T-helper 1 cell treated with Interleukin-12 subunit alpha and Interleukin-12 subunit beta and Interleukin-4 antibody, amounts not matched to agents 30 ng/mL and 1 ng/mL, for 36 hours (primary cell): Measurements from ENCODE around the gene FAM83D. TPM values are rescaled to one million over a fixed set of nuclear protein-coding genes. Genes with fewer than 3 reads are reported as not detected.

Experiments used
- intact Hi-C: fragments of 100-400 bp; cut with micrococcal nuclease; formaldehyde crosslinking; loops from one replicate; pipeline ENCODE4 v1.15.1; 2024
- total RNA-seq: library from RNA; stranded (reverse); gene quantifications from 2 replicates; pipeline ENCODE4 v1.2.3, GENCODE V29; 2022

FAM83D gene
- total RNA-seq, 1 donor from 2014 or later: 13.1 TPM

DNA sequence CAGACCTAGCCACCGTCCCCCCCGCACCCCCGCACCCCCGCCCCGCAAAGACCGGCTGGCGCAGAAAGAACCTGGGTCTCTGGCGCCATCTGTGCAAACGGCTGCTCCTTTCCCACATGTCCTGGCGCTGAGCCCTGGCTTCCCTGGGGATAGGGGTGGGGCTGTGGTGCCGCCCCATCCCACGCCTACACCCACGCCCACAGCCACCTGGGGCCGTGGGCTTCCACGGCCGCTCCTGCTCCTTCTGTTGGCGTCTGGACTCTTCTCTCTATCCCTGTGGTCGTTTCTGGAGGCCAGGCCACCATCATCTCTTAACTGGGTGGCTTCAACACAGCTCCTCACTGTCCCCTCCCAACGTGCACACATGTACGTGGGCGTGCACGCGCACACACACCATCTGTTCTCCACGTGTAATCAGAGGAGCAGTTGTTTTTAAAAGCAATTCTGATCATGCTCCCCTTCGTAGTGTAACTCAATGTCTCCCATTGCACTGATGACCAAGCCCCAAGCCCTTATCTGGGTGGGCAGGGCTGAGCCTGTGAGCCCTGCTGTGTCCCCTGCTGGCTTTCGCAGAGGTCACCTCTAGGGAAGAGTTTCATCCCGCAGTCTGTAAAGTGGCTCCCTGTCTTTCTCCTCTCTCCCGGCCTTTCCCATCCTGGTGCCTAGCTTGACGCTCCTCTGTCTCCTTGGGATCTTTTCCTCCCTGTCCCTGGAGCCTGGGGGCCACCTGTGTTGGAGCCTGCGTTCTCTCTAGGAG lies 31.9 kb upstream of the FAM83D start:
- intact Hi-C loops: loop anchor here (1.0 to 5.0 kb wide), 2 partner anchors 37 to 146 kb away; partner anchors contain the start of gene ACTR5

- intact Hi-C loops: no loop called here
Observed at GRCh38 chr20:38895098-38895949, 30.9 kb upstream of the FAM83D start.

GRCh38 chr20:38896009-38896594 lies 30.1 kb upstream of the FAM83D start:
- intact Hi-C loops: no loop called here

GRCh38 chr20:38897267-38897666 lies 28.9 kb upstream of the FAM83D start:
- intact Hi-C loops: no loop called here

DNA sequence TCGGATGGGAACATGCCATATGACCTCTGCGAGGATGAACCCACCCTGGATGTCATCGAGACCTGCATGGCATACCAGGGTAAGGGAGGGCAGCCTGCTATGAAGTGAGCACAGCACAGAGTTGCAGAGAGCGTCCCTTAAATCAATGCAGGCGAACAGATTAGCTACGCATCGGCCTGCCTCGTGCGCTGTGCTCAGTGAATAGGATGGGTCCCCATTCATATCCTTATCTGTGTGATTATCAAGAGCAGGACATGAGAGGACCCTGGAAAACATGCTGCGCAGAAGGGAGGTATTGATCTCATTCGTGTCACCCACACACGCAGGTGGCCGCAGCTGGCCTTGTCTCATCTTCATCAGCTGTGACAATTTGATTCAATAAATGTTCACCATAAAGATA lies 25.6 kb upstream of the FAM83D start:
- intact Hi-C loops: no loop called here

GRCh38 chr20:38902601-38903000 lies 23.6 kb upstream of the FAM83D start:
- intact Hi-C loops: no loop called here

DNA sequence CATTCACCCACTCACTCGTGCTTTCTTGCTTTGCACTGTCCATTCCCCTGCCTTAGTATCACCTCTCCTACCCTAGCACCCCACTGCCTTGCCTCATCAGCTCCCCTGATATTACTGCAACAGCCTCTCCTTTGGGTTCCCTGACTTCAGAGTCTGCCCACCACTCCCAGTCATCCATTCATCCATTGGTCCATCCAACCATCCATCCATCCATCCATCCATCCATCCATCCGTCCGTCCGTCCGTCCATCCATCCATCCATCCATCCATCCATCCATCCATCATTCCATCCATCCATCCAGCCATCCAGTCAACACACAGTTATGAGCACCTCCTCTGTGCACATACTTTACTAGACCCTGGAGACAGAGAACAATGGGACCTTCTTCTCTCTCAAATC lies 22.9 kb upstream of the FAM83D start:
- intact Hi-C loops: no loop called here

DNA sequence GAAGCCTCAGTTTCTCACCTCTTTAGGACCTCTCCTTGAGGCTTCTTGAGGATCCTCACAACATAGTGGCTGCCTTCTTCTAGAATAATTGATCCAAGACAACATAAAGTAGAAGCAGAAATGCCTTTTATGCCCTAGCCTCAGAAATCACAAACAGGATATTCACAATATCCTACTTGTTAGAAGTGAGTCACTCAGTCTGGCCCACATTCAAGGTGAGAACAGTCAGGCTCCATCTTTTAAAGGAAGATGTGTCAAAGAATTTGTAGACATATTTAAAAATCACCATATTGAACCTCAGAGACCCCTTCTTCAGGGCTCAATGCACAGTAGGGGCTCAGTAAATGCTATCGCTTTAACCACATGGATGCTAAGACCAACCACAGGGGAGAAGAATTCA lies 20.8 kb upstream of the FAM83D start:
- intact Hi-C loops: no loop called here

DNA sequence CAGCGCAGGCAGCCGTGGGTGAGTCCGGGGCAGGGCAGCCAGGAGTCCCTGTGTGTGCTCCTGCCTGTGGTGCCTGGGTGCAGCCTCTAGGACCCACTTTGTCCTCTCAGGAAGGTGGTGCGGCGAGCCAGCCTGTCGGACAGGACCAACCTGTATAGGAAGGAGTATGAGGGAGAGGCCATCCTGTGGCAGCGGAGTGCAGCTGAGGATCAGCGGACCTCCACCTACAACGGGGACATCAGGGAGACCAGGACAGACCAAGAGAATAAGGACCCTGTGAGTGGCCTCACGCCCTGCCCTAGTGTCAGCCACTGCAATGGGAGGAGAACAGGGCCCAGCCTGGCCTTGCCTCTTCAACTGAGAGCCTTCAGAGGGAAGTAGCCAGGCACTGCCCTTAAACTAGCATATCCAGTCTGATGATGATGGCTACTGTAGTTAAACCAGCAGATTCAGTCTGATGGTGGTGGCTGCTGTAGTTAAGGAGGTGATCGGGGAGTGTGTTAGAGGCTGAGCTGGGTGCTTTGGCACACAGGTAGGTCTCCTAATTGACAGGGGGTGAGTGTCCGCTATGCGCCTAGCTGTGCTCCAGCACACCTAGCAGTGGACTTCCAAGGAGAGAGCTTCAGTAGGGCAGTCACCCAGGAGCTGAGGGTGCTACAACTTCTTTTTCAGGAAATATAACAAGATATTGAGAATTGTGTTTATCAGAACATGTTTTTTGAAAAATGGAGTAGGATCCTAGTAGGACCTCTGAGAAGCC lies 18.1 kb upstream of the FAM83D start:
- intact Hi-C loops: no loop called here

- intact Hi-C loops: no loop called here
Observed at GRCh38 chr20:38915355-38915754, 10.9 kb upstream of the FAM83D start.

GRCh38 chr20:38917657-38918056 lies 8.6 kb upstream of the FAM83D start:
- intact Hi-C loops: no loop called here

GRCh38 chr20:38918172-38918571 lies 8.0 kb upstream of the FAM83D start:
- intact Hi-C loops: no loop called here

DNA sequence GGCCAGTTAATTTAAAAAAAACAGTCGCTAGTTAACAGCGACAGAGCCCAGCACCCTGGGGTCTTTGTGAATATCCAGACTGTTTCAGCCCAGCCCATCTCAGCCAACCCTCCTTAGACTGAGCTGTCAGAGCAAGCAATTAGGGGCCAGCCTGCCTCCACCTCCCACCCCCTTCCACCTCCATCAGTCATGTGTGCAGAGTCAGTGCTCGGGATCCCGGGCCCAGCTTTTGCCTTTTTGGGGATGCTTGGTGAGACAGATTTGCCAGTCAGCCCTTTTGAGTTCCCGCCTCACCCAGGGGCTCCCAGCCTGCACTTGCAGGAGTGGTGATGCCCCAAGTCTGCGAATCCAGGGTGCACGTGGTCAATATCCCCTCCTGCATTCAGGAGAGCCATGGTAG lies 6.5 kb upstream of the FAM83D start:
- intact Hi-C loops: no loop called here

GRCh38 chr20:38920411-38920810 lies 5.8 kb upstream of the FAM83D start:
- intact Hi-C loops: no loop called here

DNA sequence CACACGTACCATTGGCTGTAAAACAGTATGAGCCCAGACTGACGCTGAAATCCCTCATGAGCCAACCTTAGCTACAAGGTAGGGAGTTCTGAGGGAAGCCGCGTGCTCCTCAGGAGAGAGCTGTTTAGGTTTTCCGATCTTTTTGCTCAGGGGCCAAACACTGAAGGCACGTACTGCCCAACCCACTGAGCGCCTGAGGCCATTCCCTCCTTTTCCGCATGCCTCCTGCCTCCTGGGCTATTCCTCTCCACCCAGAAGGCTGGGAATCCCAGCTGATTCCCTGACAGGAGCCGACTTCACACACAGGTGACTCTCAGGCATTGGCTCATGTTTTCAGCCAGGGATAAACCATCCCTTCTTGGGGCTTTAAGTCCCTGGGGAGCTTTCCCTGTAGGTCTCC lies 5.4 kb upstream of the FAM83D start:
- intact Hi-C loops: no loop called here

GRCh38 chr20:38924718-38925117 lies 1.5 kb upstream of the FAM83D start:
- intact Hi-C loops: no loop called here

GRCh38 chr20:38926934-38927616 lies 858 bp downstream of the FAM83D start:
- intact Hi-C loops: loop anchor here (1.0 kb wide), 7 partner anchors 35 to 481 kb away; partner anchors contain the start of genes ACTR5, DHX35 and PPP1R16B

GRCh38 chr20:38927902-38928578 lies 1.8 kb downstream of the FAM83D start:
- intact Hi-C loops: no loop called here

DNA sequence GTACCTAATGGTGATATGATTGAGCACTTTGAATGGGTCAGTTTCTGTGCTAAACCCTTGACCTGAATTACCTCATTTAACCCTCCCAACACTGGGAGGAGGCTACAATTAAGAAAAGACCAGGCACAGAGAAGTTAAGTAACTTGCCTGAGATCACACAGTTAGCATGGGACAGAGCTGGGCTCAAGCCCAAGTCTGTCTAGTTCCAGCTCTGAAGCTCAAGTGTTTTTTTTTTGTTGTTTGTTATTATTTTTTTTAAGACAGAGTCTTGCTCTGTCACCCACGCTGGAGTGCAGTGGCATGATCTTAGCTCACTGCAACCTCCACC lies 4.0 kb downstream of the FAM83D start:
- intact Hi-C loops: no loop called here

GRCh38 chr20:38931984-38932383 lies 5.8 kb downstream of the FAM83D start:
- intact Hi-C loops: no loop called here
